Activated naive CD4-positive, alpha-beta T cell treated with anti-CD3 and anti-CD28 coated beads, Interleukin-2, amount 50 U/mL, for 24 hours (primary cell): ENCODE data around the gene MAGEH1.
"Not testable (repeated sequence)": the region's sequence is repeated elsewhere in the genome, so short reads cannot be mapped to it uniquely, and the experiment has no call there.

Experiments
- H3K27ac Mint-ChIP-seq: one replicate; pipeline ENCODE4 v1.8.0; 2021; ENCODE audit warnings: mild to moderate bottlenecking, mixed read lengths
- H3K27me3 Mint-ChIP-seq: one replicate; pipeline ENCODE4 v1.8.0; 2021; ENCODE audit warnings: mixed read lengths
- H3K36me3 Mint-ChIP-seq: one replicate; pipeline ENCODE4 v1.8.0; 2021; ENCODE audit warnings: mixed read lengths
- H3K4me1 Mint-ChIP-seq: one replicate; pipeline ENCODE4 v1.8.0; 2021; ENCODE audit warnings: mixed read lengths
- H3K4me3 Mint-ChIP-seq: one replicate; pipeline ENCODE4 v1.8.0; 2021; ENCODE audit warnings: mild to moderate bottlenecking, mixed read lengths
- H3K9me3 Mint-ChIP-seq: one replicate; pipeline ENCODE4 v1.8.0; 2021; ENCODE audit warnings: mixed read lengths

The MAGEH1 gene, protein sequence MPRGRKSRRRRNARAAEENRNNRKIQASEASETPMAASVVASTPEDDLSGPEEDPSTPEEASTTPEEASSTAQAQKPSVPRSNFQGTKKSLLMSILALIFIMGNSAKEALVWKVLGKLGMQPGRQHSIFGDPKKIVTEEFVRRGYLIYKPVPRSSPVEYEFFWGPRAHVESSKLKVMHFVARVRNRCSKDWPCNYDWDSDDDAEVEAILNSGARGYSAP

DNA sequence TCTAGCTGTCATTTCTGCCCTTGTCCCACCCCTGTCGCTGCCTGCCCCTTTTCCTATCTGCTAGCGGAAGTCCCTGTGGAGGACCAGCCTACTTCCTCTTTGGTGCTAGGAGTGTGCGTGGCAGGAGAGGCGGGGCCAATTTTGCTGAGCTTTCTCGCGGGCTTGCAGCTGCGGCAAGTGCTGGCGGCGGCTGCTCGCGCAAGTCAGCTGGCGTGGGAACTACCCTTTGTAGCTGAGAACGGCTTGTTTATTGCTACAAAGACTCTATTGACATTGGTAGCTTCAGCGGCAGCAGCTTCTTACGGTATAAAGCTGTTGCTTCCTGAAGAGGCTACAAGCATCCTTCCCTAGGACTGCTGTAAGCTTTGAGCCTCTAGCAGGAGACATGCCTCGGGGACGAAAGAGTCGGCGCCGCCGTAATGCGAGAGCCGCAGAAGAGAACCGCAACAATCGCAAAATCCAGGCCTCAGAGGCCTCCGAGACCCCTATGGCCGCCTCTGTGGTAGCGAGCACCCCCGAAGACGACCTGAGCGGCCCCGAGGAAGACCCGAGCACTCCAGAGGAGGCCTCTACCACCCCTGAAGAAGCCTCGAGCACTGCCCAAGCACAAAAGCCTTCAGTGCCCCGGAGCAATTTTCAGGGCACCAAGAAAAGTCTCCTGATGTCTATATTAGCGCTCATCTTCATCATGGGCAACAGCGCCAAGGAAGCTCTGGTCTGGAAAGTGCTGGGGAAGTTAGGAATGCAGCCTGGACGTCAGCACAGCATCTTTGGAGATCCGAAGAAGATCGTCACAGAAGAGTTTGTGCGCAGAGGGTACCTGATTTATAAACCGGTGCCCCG lies at the start of gene MAGEH1:
MAGEH1 (plus strand) TSS at position 138 of the 843 bp plus-strand sequence; CDS start at position 386, 248 bp downstream.
- no peaks in the 10 kb centered on the region for H3K36me3 Mint-ChIP-seq
- H3K27me3 Mint-ChIP-seq: no peaks in the 10 kb centered on the region
- peak within 1 kb of the TSS; percentile 97 for H3K4me3 Mint-ChIP-seq
- peaks cover 21% of the 10 kb centered on the region for H3K4me1 Mint-ChIP-seq
- H3K9me3 Mint-ChIP-seq: no peaks in the 10 kb centered on the region
- H3K27ac Mint-ChIP-seq: peak within 1 kb of the TSS; percentile 93

DNA sequence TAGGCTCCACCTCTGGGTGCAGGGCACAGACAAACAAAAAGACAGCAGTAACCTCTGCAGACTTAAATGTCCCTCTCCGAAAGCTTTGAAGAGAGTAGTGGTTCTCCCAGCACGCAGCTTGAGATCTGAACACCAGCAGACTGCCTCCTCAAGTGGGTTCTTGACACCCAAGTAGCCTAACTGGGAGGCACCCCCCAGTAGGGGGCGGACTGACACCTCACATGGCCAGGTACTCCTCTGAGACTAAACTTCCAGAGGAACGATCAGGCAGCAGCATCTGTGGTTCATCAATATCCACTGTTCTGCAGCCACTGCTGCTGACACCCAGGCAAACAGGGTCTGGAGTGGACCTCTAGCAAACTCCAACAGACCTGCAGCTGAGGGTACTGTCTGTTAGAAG lies 24.8 kb upstream of the MAGEH1 start:
- H3K27me3 Mint-ChIP-seq, H3K36me3 Mint-ChIP-seq, H3K9me3 Mint-ChIP-seq, H3K27ac Mint-ChIP-seq, H3K4me1 Mint-ChIP-seq, H3K4me3 Mint-ChIP-seq: not testable (repeated sequence)

DNA sequence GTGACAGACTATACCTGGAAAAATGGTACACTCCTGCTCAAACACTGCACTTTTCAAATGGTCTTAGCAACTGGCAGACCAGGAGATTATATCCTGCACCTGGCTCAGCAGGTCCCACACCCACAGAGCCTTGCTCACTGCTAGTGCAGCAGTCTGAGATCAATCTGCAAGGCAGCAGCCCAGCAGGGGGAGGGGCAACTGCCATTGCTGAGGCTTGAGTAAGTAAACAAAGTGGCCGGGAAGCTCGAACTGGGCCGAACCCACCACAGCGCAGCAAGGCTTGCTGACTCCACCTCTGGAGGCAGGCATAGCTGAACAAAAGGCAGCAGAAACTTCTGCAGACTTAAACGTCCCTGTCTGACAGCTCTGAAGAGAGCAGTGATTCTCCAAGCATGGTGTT lies 8.5 kb upstream of the MAGEH1 start:
- H3K4me3 Mint-ChIP-seq, H3K4me1 Mint-ChIP-seq, H3K36me3 Mint-ChIP-seq, H3K27ac Mint-ChIP-seq, H3K9me3 Mint-ChIP-seq, H3K27me3 Mint-ChIP-seq: not testable (repeated sequence)

DNA sequence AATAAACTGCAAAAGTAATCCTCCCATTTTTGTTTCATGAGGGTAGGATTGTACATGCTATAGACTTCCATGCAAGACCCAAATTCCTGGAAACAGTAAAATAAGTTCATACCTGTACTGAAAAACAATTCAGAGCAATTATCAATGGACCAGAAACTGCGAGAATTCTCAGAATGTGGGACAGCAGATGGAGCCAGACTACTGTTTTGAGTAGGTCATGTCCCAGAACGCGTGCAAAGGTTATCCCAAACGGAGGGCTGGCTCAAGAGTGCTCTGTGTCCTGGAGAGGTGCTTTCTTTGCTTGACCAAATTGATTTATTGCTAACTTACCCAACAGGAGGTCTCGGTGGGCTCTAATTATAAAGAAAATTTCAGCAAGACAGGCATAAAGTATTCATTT lies 1.7 kb upstream of the MAGEH1 start:
- Mint-ChIP-seq H3K9me3 (no peaks in the 10 kb centered on the region), H3K36me3 (no peaks in the 10 kb centered on the region), H3K27ac (no peak overlapping the region), H3K4me1 (peaks cover 21% of the 10 kb centered on the region), H3K4me3 (peak overlapping the region; percentile 30), H3K27me3 (no peaks in the 10 kb centered on the region)

DNA sequence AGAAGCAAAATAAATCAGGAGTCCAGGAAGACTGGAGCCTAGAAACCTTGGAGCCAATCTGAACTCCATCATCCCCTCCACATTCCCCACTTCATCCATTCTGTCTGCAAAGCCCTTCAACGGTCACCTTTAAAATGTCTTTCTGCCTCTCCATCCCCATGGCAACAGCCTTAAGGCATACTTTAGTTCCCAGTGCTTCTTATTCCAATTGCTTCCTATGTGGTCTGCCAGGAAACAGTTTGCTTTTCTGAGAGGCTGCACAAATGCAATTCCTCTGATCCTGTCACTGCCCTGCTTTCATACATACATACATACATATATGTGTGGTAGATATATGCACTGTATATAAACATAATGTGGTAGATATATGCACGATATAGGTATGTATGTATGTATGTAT lies 786 bp upstream of the MAGEH1 start:
- Mint-ChIP-seq H3K4me1 (peaks cover 21% of the 10 kb centered on the region), H3K27ac (peak overlapping the region; percentile 56), H3K4me3 (peak overlapping the region; percentile 97), H3K36me3 (no peaks in the 10 kb centered on the region), H3K9me3 (no peaks in the 10 kb centered on the region), H3K27me3 (no peaks in the 10 kb centered on the region)

DNA sequence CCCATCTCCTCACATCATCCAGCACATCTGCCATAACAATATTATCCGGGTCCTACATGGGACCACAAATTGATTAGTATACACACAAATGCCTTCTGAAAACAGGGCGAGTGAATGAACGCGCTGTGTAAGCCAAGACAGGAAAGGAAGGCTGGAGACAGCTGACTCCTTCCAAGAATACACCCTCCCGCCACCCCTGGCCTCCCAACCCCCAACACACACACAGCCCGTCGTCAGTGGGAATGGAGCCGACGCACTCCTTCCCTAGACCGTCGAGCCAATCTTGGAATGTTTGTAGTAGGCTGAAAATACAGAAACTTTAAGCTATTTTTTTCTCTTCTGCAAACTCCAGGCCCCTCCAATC lies 319 bp upstream of the MAGEH1 start:
- H3K4me1 Mint-ChIP-seq: peaks cover 21% of the 10 kb centered on the region
- no peaks in the 10 kb centered on the region for H3K9me3 Mint-ChIP-seq
- H3K27me3 Mint-ChIP-seq: no peaks in the 10 kb centered on the region
- peak overlapping the region; percentile 97 for H3K4me3 Mint-ChIP-seq
- peak overlapping the region; percentile 93 for H3K27ac Mint-ChIP-seq
- no peaks in the 10 kb centered on the region for H3K36me3 Mint-ChIP-seq

DNA sequence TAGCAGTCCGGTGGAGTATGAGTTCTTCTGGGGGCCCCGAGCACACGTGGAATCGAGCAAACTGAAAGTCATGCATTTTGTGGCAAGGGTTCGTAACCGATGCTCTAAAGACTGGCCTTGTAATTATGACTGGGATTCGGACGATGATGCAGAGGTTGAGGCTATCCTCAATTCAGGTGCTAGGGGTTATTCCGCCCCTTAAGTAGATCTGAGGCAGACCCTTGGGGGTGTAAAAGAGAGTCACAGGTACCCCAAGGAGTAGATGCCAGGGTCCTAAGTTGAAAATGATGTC lies 852 bp downstream of the MAGEH1 start:
- peak overlapping the region; percentile 97 for H3K4me3 Mint-ChIP-seq
- no peaks in the 10 kb centered on the region for H3K9me3 Mint-ChIP-seq
- no peaks in the 10 kb centered on the region for H3K36me3 Mint-ChIP-seq
- peaks cover 21% of the 10 kb centered on the region for H3K4me1 Mint-ChIP-seq
- no peaks in the 10 kb centered on the region for H3K27me3 Mint-ChIP-seq
- peak overlapping the region; percentile 93 for H3K27ac Mint-ChIP-seq

DNA sequence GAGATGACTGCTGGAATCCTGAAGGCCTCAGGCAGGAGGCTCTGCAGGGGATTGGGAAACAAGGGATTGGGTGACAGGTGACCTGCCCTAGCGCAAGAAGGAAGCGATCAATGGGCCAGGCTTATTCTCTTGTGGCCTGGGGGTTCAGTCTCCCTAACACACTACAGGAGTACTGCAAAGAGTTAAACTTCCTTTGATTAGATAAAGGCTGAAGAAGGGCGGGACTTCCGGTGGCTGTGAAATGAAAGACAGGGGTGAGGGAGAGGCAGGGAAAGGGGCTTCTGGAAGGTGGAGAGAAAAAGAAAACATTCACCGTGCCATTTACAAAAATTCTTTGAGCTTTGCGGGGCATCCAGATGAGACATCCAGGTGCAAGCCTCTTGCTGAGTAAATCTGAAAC lies 3.8 kb downstream of the MAGEH1 start:
- H3K27me3 Mint-ChIP-seq: not testable (repeated sequence)

DNA sequence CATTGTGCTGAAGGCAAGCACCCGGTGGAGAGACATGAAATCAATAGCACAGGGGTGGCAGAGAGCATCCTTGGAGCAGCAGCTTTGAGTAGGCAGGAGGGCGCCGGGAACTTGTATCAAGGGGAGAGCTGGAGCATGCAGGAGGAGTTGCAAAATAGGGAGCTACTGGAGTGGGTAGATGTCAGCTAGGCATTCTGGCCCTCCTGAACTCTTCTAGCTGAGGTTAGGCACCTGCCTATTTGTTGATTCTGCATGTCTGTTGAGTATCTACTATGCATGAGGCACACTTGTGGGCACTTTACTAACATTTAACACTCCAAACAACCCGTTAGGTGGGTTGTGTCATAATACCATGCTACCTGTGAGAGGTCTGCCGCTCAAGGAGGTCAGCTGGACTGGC lies 7.5 kb downstream of the MAGEH1 start:
- H3K4me3 Mint-ChIP-seq, H3K4me1 Mint-ChIP-seq, H3K27me3 Mint-ChIP-seq, H3K27ac Mint-ChIP-seq, H3K9me3 Mint-ChIP-seq, H3K36me3 Mint-ChIP-seq: not testable (repeated sequence)

More for the DNA sequence above, 3.8 kb downstream of the MAGEH1 start:
- peaks cover 16% of the 10 kb centered on the region for H3K4me1 Mint-ChIP-seq
- H3K27ac Mint-ChIP-seq, H3K4me3 Mint-ChIP-seq, H3K36me3 Mint-ChIP-seq, H3K9me3 Mint-ChIP-seq: not testable (repeated sequence)

DNA sequence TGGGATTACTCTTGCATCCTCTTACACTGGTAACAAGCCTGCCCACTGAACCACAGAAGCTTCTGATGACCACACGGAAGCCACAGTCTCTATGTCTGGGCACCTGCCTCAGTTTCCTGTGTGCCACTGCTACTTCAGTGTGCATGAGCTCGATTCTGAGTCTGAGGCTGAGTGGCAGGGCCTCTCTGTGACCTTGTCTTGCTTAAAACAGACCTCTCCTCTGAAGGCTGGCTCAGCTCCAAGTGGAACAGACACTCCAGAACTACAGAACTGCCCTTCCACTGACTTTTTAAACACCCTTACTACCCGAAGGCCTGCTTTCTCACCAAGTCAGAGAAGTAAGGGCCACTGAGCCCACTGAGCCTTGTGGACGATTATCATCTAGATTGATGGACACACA lies 8.0 kb downstream of the MAGEH1 start:
- not testable (repeated sequence) for H3K4me1 Mint-ChIP-seq, H3K4me3 Mint-ChIP-seq, H3K36me3 Mint-ChIP-seq, H3K9me3 Mint-ChIP-seq, H3K27me3 Mint-ChIP-seq, H3K27ac Mint-ChIP-seq

DNA sequence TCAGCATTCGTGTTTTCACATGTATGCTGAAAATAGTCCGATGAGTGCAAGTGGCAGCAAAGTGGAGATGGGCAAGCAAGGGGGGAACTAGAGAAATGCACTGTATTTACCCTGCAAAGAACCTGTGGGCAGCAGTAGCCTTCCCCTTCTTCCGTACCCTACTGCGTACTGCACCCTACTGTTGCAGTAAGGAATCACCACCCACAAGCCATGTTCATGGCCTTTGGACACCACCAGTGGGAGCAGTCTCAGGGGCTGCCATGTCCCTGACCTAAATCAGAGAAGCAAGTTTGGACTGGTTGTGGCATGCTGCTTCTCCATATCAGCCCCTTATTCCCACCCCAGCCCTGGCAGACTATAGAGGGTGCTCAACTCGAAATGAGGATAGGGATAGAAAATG lies 12.1 kb downstream of the MAGEH1 start:
- not testable (repeated sequence) for H3K9me3 Mint-ChIP-seq, H3K4me3 Mint-ChIP-seq, H3K4me1 Mint-ChIP-seq, H3K27me3 Mint-ChIP-seq, H3K36me3 Mint-ChIP-seq, H3K27ac Mint-ChIP-seq

DNA sequence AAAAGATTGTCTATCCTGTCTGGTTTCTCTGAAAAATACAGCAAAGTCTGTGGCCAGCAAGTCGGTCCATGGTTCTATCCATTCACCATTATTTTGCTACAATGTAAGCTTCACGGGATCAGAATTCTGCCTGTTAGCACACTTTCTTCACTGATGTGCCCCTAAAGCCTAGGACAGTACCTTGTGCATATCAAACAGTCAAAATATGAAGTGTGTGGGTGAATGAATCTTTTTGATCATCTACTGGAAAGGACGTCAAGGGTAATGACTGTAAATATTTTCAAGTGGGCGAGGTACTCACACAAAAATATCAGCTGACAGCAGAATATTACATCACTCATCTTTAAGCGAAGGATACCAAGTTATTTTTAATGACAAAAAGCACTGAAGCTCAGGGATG lies 13.2 kb downstream of the MAGEH1 start:
- H3K4me1 Mint-ChIP-seq, H3K4me3 Mint-ChIP-seq, H3K36me3 Mint-ChIP-seq, H3K27ac Mint-ChIP-seq, H3K9me3 Mint-ChIP-seq, H3K27me3 Mint-ChIP-seq: not testable (repeated sequence)

DNA sequence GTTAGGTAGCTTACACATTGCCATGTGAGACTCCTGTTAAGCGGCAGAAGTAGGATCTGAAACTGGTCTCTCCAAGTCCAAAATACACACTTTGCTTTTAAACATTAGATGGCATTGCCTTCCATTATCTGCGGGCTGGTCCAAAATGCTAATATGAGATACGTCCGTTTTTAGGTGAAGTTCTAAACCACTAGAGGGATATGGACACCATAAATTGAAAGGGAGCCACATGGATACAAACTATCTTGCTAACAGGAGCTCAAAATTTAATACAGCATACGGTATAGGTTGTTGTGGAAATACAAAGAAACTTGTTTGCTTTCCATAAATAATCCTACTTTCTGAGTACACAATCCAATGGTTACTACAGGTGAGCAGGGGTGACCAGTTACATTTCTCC lies 13.9 kb downstream of the MAGEH1 start:
- not testable (repeated sequence) for H3K4me3 Mint-ChIP-seq, H3K27ac Mint-ChIP-seq, H3K27me3 Mint-ChIP-seq, H3K9me3 Mint-ChIP-seq, H3K36me3 Mint-ChIP-seq, H3K4me1 Mint-ChIP-seq

DNA sequence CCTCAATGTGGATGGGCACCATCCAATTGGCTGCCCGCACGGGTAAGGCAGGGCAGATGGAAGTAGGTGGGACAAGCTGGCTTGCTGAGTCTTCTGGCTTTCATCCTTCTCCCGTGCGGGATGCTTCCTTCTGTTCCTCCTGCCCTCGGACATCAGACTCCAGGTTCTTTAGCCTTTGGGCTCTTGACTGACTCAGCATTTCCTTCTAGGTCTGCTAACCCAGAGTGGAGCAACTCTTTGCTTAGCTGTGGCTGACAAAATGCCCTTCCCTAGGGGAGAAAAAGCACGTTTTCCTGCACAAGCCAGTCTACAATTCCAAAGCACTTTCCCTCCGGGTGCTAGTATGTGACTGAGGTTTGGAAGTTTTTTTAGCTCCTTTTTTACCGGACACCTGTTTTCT lies 28.0 kb downstream of the MAGEH1 start:
- H3K4me3 Mint-ChIP-seq, H3K4me1 Mint-ChIP-seq, H3K27me3 Mint-ChIP-seq, H3K27ac Mint-ChIP-seq, H3K36me3 Mint-ChIP-seq, H3K9me3 Mint-ChIP-seq: not testable (repeated sequence)

DNA sequence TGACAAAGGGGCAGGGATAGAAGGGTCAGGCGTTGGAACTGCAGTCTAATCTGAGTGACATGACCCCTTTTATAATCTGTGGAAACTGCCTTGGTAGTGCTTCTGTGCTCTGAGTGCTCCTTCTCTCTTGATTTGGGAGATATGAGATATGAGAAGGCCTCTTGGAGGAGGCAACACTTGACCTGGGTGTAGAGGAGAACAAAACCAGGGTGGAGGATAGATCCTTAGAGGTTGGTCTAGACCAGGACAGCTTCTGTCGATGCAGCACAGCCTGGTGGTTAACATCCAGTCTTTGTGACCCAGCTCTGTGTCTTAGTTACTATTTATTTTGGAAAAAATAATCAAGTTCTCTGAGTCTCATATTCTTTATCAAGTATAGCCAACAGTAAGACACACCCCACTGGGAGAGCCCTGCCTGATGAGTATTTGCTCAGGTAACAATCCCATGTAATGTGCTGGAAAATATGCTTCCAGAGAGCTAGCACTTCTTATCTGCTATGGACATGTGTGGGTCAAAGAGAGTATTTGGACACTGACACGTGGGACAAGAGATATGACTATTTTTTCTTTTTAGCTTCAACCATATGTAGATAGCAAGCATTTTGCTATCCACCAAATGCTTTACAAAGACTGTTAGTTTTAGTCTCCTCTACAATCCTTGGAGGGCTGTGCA lies 28.6 kb downstream of the MAGEH1 start:
- Mint-ChIP-seq H3K4me1 (peaks cover 9% of the 10 kb centered on the region), H3K9me3 (no peaks in the 10 kb centered on the region), H3K36me3 (no peaks in the 10 kb centered on the region), H3K4me3 (no peak overlapping the region), H3K27me3 (no peaks in the 10 kb centered on the region), H3K27ac (no peak overlapping the region)

DNA sequence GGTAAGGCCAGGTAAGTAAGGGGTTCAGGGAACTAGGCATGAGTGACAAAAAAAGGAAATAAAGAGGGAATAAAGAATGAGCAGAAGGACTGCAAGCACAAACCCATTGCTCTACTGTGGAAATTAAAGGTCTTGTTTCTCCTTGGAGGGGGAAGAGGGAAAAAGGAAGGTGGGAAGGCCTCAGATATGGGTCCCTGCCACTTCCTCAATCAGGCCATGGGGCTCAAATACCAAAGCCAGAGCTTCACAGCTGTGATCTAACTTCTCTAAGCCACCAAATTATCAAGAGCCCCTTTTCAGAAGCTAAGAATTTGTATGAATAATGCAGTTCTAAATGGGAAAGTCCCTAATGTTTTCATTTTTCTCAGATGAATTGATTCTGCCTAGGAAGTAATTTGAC lies 33.0 kb downstream of the MAGEH1 start:
- Mint-ChIP-seq H3K27ac (peak overlapping the region; percentile 43), H3K27me3 (no peaks in the 10 kb centered on the region), H3K9me3 (no peaks in the 10 kb centered on the region), H3K36me3 (no peaks in the 10 kb centered on the region), H3K4me3 (no peak overlapping the region), H3K4me1 (peaks cover 19% of the 10 kb centered on the region)
